Esophagus squamous epithelium (tissue), 5 donors: Measurements from ENCODE around the gene NPPB. TPM values are rescaled to one million over a fixed set of nuclear protein-coding genes. Genes with fewer than 3 reads are reported as not detected.

Experiments used
- DNase-seq: peaks from one replicate; lab custom pipeline; 2025; lab: John Stamatoyannopoulos, UW
- H3K27ac ChIP-seq, 4 donors: fragments of 200-600 bp; sonication (generic); one replicate each; pipeline ENCODE4 v1.5.1; 2016 to 2019; ENCODE audit warnings: mild to moderate bottlenecking in 1 of 4
- H3K27me3 ChIP-seq, 4 donors: fragments of 200-600 bp; sonication (generic); 1 replicate in 3 of 4; 2 replicates in 1 of 4; pipeline versions ENCODE4 v1.5.1 to v1.6.0; 2017 to 2021; ENCODE audit warnings: antibody characterized with exemption in 1 of 4
- H3K36me3 ChIP-seq, 3 donors: fragments of 200-600 bp; sonication (generic); one replicate each; pipeline ENCODE4 v1.5.1; 2016 to 2019
- H3K4me1 ChIP-seq, 3 donors: fragments of 200-600 bp; sonication (generic); one replicate each; pipeline ENCODE4 v1.5.1; 2017 to 2019
- H3K4me3 ChIP-seq, 4 donors: fragments of 200-600 bp; sonication (generic); 1 replicate in 3 of 4; 2 replicates in 1 of 4; pipeline ENCODE4 v1.5.1; 2016 to 2019; ENCODE audit warnings: mild to moderate bottlenecking in 2 of 4, moderate library complexity in 1 of 4
- H3K9me3 ChIP-seq, 3 donors: fragments of 200-600 bp; sonication (generic); one replicate each; pipeline ENCODE4 v1.5.1; 2016 to 2019
- CTCF ChIP-seq, 6 experiments: fragments of 450-650 bp in 4 of 6; fragments of 200-600 bp in 2 of 6; sonication (generic) in 2 of 6; IDR thresholded peaks; one replicate each; pipeline ENCODE4 v1.5.1; 2016 to 2019; ENCODE audit warnings: antibody characterized with exemption in 6 of 6, mild to moderate bottlenecking in 4 of 6, moderate library complexity in 4 of 6
- POLR2A ChIP-seq, 4 donors: fragments of 450-650 bp; IDR thresholded peaks; one replicate each; pipeline ENCODE4 v1.6.1; 2017; ENCODE audit warnings: antibody characterized with exemption in 4 of 4, mild to moderate bottlenecking in 4 of 4, moderate library complexity in 3 of 4
- WGBS, 2 donors: methylation state at CpG; one replicate each; pipeline ENCODE4 v1.1.5; 2018; 5-methylcytosine and 5-hydroxymethylcytosine counted together
- intact Hi-C: fragments of 100-400 bp; cut with DNase I; formaldehyde crosslinking; loops from one replicate; pipeline ENCODE4 v1.15.0; 2022
- total RNA-seq, 4 donors: library from RNA; depleted of rRNA; stranded (reverse); fragments of >200 nt; gene quantifications; one replicate each; pipeline ENCODE4 v1.1.0, GENCODE V29; 2016
- donor health status: DM: yes; HTN: yes; CAD: no.

NPPB gene
- total RNA-seq, 4 donors from 2014 or later: not detected

- DNase-seq: no peak
Measured at GRCh38 chr1:11880911-11881748, 22.4 kb upstream of the NPPB start.

GRCh38 chr1:11880181-11880575 is 21.4 kb upstream of the NPPB start:
- no peak overlapping the region for H3K27ac ChIP-seq
- H3K4me3 ChIP-seq: no peak overlapping the region
- H3K9me3 ChIP-seq: no peaks in the 10 kb centered on the region
- no peak for DNase-seq
- WGBS, 2 donors: 63% methylated on average over 10 of the region's 12 CpGs; no CpG with 5 or more reads in 1 of the 2 donors
- intact Hi-C loops: no loop called here
- no peak for TF ChIP-seq CTCF (IDR thresholded peaks at IDR 0.05)
- TF ChIP-seq POLR2A (IDR thresholded peaks at IDR 0.05): no peak
- no peaks in the 10 kb centered on the region for H3K36me3 ChIP-seq
- H3K4me1 ChIP-seq: peaks cover 0 to 12% (median 0%) of the 10 kb centered on the region in 3 donors
- H3K27me3 ChIP-seq: peaks cover 0 to 64% (median 0%) of the 10 kb centered on the region in 4 donors

More at GRCh38 chr1:11880911-11881748, 22.4 kb upstream of the NPPB start:
- intact Hi-C loops: no loop called here
- Histone ChIP-seq H3K27ac (no peak overlapping the region), H3K9me3 (no peaks in the 10 kb centered on the region), H3K4me1 (peaks cover 0 to 12% (median 0%) of the 10 kb centered on the region in 3 donors), H3K27me3 (peaks cover 0 to 57% (median 0%) of the 10 kb centered on the region in 4 donors), H3K36me3 (no peaks in the 10 kb centered on the region), H3K4me3 (no peak overlapping the region)
- whole genome bisulfite sequencing, 2 donors: 33 to 50% methylated on average over 5 to 8 of the region's 10 CpGs
- TF ChIP-seq CTCF (IDR thresholded peaks at IDR 0.05) (no peak), POLR2A (IDR thresholded peaks at IDR 0.05) (no peak)

GRCh38 chr1:11879311-11880180 is 20.8 kb upstream of the NPPB start:
- DNase-seq: no peak
- Histone ChIP-seq H3K27ac (no peak overlapping the region), H3K4me3 (no peak overlapping the region), H3K27me3 (peaks cover 0 to 70% (median 0%) of the 10 kb centered on the region in 4 donors), H3K36me3 (no peaks in the 10 kb centered on the region), H3K4me1 (peaks cover 0 to 12% (median 0%) of the 10 kb centered on the region in 3 donors), H3K9me3 (no peaks in the 10 kb centered on the region)
- WGBS, 2 donors: 59 to 71% methylated on average over 5 to 11 of the region's 28 CpGs
- no peak for TF ChIP-seq POLR2A (IDR thresholded peaks at IDR 0.05)
- TF ChIP-seq CTCF (IDR thresholded peaks at IDR 0.05): no peak
- intact Hi-C loops: no loop called here

GRCh38 chr1:11878891-11879190 is 20.1 kb upstream of the NPPB start:
- H3K4me1 ChIP-seq: peaks cover 0 to 12% (median 0%) of the 10 kb centered on the region in 3 donors
- H3K4me3 ChIP-seq: no peak overlapping the region
- intact Hi-C loops: no loop called here
- no peaks in the 10 kb centered on the region for H3K36me3 ChIP-seq
- no peak for TF ChIP-seq CTCF (IDR thresholded peaks at IDR 0.05)
- H3K27me3 ChIP-seq: peaks cover 0 to 77% (median 0%) of the 10 kb centered on the region in 4 donors
- no peak overlapping the region for H3K27ac ChIP-seq
- H3K9me3 ChIP-seq: no peaks in the 10 kb centered on the region
- DNase-seq: no peak
- 80% methylated on average over 1 of the region's 6 CpGs; no CpG with 5 or more reads in 1 of the 2 donors for WGBS, 2 donors
